Activated CD8-positive, alpha-beta memory T cell treated with anti-CD3 and anti-CD28 coated beads, Interleukin-2, amount 50 U/mL, for 1 hour (primary cell): ENCODE measurements around the gene INPP5J.
"Not testable (repeated sequence)": the region's sequence is repeated elsewhere in the genome, so short reads cannot be mapped to it uniquely, and the experiment has no call there.

Experiments used
- DNase-seq: peaks from one replicate; pipeline ENCODE4 v3.0.0-alpha.2; 2020; ENCODE audit errors: extremely low read depth

Gene INPP5J

DNA sequence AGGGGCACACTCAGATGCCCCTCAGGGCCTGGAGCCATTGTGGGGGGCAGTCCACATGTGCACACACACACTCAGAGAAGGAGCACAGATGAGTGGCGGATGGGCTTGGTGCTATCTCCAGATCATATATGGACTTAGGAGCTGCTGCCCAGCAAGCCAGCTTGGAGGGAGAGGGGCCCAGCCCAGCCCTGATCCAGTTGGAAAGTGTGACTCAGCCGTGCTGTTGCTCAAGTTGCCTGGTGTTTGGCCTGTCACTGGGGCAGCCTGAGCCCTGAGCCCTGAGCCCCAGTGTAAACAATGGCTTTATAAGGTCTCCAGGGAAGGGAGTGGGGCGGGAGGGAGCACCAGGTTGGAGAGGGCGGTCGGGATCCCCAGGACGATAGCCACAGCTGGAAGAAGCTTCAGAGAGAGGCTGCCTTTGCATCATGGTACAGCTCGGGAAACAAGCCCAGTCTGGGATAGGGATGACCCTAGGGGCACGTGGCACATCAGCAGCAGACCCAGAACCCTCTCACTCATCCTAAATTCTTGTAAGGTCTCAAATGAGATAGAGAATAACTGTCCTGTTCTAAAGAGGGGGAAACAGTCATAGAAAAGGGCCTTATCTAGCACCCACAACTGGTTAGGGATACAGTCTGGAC is 20.2 kb upstream of the INPP5J start:
- no peak for DNase-seq

GRCh38 chr22:31103111-31103510 is 19.7 kb upstream of the INPP5J start:
- DNase-seq, result no peak

GRCh38 chr22:31103899-31104694 is 18.7 kb upstream of the INPP5J start:
- DNase-seq, result no peak

GRCh38 chr22:31104869-31105268 is 17.9 kb upstream of the INPP5J start:
- DNase-seq, result no peak

DNA sequence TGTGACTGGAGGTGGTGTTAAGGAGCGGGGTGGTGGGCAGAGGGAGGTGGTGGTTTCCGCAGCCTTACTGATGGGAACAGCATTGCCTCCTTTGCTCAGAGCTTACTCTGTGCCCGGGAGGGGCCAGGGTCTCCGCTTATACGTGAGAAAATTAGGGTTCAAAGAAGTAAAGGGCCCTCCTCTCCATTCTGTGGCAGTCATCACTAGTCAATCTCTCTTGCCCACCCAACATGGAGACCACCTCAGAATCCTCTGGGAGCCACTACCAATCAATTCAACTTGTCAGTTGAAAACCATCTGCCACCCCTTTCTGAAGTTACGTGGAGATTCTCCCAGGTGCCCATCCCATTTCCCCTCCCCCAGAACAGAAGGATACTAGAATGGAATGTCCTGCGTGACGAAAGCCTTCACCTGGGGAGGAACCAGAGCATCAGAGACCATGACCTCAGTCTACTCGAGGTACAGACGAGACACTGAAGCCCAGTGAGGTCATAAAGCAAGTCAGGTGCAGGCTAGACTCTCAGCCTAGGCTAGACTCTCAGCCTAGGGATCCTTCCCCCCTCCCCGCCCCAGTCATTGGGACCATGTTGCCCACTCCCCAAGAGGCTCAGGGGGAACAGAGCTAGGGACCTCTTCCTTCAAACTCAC is 17.4 kb upstream of the INPP5J start:
- no peak for DNase-seq

DNA sequence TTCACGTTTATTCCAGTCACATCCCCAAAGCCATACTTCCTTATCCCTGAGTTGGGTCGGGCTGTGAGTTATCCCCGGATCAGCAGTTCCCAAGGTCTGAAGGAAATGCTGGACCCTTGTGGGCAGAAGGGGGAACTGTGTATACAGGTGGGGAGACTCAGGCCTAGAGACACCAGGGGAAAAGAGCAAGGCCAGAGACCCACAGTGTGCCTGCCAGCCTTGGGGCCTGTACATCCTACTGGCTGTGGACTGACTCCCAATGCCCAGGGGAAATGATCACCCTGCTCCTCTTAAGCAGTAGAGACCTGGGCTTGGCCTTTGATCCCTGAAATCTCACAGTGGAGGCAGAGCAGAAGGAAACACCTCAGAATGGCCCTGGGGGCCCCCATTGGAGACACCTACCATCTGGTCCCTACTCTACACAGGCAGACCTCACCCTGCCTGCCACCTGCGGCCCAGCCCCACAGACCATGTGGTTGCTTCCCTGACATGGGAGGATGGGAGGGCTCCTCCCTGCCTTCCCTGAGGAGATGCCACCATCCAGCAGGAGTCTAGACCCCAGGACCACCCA is 16.7 kb upstream of the INPP5J start:
- no peak for DNase-seq

DNA sequence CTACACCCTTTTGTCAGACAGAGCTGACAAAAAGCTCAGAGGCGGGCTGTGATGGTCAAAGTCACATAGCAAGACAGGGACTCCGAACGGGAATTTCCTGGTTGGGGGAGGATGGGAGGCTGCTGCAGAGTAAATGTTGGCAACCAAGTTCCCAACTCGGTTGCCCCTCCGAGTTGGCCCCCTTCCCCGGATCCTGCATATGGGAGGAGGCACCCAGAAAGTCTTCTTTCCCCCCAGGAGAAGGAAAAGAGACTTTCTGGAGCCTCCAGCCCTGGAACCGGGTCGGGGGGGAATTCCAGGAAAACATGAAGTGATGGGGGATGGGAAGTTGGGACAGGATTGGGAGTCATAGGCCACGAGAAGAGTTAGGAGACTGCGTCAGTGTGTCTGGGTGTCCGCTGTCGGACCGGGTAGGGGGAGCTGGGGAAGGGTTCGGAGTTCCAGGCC is 16.0 kb upstream of the INPP5J start:
- DNase-seq, result no peak

GRCh38 chr22:31107178-31107893 is 15.4 kb upstream of the INPP5J start, which contains the start of gene SELENOM:
Gene SELENOM (minus strand): TSS chr22:31107568. CDS start chr22:31107505, 63 bp downstream.
- DNase-seq, result peak; percentile 65

GRCh38 chr22:31107894-31108218 is 14.9 kb upstream of the INPP5J start:
- no peak for DNase-seq

DNA sequence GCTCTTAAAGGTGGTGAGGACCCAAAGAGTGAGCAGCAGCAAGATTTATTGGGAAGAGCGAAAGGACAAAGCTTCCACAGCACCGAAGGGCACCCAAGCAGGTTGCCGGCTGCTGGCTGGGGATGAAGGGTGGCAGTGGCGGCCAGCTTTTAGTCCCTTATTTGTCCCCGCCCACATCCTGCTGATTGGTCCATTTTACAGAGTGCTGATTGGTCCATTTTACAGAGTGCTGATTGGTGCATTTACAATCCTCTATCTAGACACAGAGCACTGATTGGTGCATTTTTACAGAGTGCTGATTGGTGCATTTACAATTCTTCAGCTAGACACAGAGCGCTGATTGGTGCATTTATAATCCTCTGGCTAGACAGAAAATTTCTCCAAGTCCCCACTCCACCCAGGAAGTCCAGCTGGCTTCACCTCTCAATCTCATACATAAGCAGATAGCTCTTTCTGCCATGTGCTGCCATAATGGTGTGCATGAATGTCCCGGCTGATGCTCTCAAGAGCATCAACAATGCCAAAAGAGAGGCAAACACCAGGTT is 10.1 kb upstream of the INPP5J start:
- DNase-seq, result not testable (repeated sequence)

GRCh38 chr22:31118046-31118820 is 4.5 kb upstream of the INPP5J start:
- no peak for DNase-seq

GRCh38 chr22:31119026-31119717 is 3.6 kb upstream of the INPP5J start:
- no peak for DNase-seq

DNA sequence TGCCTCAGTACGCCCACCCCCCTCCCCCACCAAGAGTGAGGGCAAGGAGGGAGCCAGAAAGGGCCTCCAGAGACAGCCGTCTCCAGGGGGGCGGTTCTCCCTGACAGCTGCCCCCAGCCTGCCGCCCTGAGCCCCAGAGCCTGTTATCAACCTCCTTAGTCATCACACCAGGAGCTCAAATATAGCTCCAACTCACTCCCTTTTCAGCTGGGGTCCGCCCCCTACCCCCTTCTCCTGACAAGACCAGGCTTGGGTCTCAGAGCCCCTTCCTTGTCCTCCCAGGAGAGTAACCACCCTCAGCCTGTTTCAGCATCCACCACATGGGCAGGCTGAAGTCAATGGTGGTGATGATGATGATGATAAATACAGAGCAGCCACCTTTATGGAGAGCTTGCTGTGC is 2.5 kb upstream of the INPP5J start:
- DNase-seq, result no peak

GRCh38 chr22:31120642-31121041 is 2.1 kb upstream of the INPP5J start:
- DNase-seq, result no peak

- DNase-seq, result no peak
Measured at GRCh38 chr22:31121403-31121802, 1.4 kb upstream of the INPP5J start.

- DNase-seq, result no peak
Measured at GRCh38 chr22:31122196-31122531, 602 bp upstream of the INPP5J start.

- DNase-seq, result no peak
Measured at GRCh38 chr22:31123292-31123602, 481 bp downstream of the INPP5J start.

- DNase-seq, result no peak
Measured at GRCh38 chr22:31124290-31124689, 1.5 kb downstream of the INPP5J start.

GRCh38 chr22:31124811-31125465 is 2.2 kb downstream of the INPP5J start:
- no peak for DNase-seq

DNA sequence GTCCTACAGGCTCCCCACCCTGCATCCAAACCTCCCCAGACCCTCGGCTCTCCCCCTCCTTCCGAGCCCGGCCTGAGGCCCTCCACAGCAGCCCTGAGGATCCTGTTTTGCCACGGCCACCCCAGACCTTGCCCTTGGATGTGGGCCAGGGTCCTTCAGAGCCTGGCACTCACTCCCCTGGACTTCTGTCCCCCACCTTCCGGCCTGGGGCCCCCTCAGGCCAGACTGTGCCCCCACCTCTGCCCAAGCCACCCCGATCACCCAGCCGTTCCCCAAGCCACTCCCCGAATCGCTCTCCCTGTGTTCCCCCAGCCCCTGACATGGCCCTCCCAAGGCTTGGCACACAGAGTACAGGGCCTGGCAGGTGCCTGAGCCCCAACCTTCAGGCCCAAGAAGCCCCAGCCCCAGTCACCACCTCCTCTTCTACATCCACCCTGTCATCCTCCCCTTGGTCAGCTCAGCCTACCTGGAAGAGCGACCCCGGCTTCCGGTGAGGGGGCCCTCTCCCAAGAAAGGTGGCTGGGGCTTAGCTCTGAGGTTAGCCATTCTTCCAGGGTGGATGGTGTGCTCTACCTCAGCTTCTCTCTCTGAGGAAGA is 2.9 kb downstream of the INPP5J start:
- no peak for DNase-seq
